ENCODE data around the gene IRF2BPL. TPM values are rescaled to one million over a fixed set of nuclear protein-coding genes. Genes with fewer than 3 reads are reported as not detected.

IRF2BPL gene
- total RNA-seq, 6 experiments from 2014 or later, result 11.7 to 18.1 (median 13.7) TPM

DNA sequence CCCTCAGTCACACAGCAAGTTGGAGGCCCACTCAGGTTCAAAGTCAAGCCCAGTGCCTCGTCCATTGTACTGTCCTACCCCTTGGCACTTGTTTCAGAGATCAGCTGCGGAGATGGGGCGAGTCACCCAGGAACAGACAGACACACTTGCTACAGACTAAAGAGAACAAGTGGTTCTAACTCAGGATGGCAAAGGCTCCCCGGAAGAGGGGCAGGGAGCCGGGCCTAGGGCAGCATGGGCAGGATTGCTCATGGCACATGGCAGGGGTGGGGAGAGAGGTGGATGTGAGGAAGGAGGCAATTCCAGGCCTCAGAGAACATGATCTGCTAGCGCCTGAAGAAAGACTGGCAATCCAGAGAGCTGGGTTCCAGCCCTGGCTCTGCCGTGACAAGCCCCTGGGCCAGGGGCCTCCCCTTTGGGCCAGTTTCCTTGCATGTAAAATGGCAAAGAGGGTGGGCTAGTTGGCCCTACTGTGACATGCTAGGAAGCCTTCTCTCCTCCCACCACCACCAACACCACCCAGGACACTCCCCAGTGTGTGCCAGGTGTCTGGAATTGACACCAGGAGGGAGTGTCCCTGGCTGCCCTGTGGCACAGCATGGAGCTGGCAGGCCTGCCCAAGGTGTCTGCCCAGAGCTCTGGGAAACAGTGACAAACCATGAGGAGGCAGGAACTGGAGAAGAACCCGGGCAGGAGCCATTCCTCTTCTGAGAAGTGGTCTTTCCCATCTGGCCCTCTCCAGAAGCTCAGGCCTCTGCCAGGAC is 24.0 kb upstream of the IRF2BPL start:
- WGBS (ENCODE audit: insufficient coverage, low coverage, low lambda C conversion rate, missing lambda C conversion rate), result 82% methylated on average over 4 of the region's 8 CpGs
- peaks cover 0 to 6% (median 0%) of the 10 kb centered on the region in 4 donors for H3K9me3 ChIP-seq
- peak overlapping the region; percentile 2 to 40 (median 5) for H3K27ac ChIP-seq
- no peaks in the 10 kb centered on the region for H3K27me3 ChIP-seq
- DNase-seq (peak; percentile 62 to 80 (median 73)), ATAC-seq (peak; percentile 70 to 74 (median 72))
- intact Hi-C loops (cut with DNase I), result no loop called here
- no peaks in the 10 kb centered on the region for H3K36me3 ChIP-seq
- peaks cover 0 to 30% (median 9%) of the 10 kb centered on the region in 4 donors for H3K4me1 ChIP-seq
- no peak overlapping the region for H3K4me3 ChIP-seq
- no peak for TF ChIP-seq POLR2A (IDR thresholded peaks at IDR 0.05)
- TF ChIP-seq, protein P1, sequence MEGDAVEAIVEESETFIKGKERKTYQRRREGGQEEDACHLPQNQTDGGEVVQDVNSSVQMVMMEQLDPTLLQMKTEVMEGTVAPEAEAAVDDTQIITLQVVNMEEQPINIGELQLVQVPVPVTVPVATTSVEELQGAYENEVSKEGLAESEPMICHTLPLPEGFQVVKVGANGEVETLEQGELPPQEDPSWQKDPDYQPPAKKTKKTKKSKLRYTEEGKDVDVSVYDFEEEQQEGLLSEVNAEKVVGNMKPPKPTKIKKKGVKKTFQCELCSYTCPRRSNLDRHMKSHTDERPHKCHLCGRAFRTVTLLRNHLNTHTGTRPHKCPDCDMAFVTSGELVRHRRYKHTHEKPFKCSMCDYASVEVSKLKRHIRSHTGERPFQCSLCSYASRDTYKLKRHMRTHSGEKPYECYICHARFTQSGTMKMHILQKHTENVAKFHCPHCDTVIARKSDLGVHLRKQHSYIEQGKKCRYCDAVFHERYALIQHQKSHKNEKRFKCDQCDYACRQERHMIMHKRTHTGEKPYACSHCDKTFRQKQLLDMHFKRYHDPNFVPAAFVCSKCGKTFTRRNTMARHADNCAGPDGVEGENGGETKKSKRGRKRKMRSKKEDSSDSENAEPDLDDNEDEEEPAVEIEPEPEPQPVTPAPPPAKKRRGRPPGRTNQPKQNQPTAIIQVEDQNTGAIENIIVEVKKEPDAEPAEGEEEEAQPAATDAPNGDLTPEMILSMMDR (IDR thresholded peaks at IDR 0.05), result no peak

GRCh38 chr14:77051116-77051515 is 22.6 kb upstream of the IRF2BPL start:
- WGBS (ENCODE audit: insufficient coverage, low coverage, low lambda C conversion rate, missing lambda C conversion rate), result no CpG with 5 or more reads among the region's 11 CpGs
- DNase-seq (peak; percentile 86 to 91 (median 90)), ATAC-seq (peak; percentile 85 to 95 (median 93))
- H3K27me3 ChIP-seq, result no peaks in the 10 kb centered on the region
- H3K36me3 ChIP-seq, result no peaks in the 10 kb centered on the region
- peak overlapping the region; percentile 14 to 80 (median 58) for H3K27ac ChIP-seq
- TF ChIP-seq, protein P1 (IDR thresholded peaks at IDR 0.05), result no peak
- peak; percentile 22 for TF ChIP-seq POLR2A (IDR thresholded peaks at IDR 0.05)
- H3K4me1 ChIP-seq, result peaks cover 0 to 39% (median 11%) of the 10 kb centered on the region in 4 donors
- H3K4me3 ChIP-seq, result no peak overlapping the region
- peaks cover 0 to 4% (median 0%) of the 10 kb centered on the region in 4 donors for H3K9me3 ChIP-seq
- intact Hi-C loops (cut with DNase I), result no loop called here

DNA sequence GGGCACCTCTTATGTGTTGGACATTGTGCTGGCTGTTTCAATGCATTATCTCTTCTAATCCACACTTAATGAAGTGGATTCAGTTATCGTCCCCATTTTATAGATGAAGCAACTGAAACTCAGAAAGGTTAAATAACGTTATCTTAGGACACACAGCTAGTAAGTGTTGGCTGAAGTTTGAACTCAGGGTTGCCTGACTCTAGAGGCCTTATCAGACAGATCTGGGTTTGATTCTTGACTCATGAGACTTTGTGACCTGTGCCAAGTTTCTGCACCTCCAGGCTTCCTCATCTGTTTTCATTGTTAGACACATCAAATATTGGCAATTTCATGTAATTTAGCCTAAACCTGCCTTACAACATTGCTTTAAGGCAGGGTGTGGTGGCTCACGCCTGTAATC is 18.2 kb upstream of the IRF2BPL start:
- no peaks in the 10 kb centered on the region for H3K9me3 ChIP-seq
- 30% methylated on average over 2 of the region's 3 CpGs for WGBS (ENCODE audit: insufficient coverage, low coverage, low lambda C conversion rate, missing lambda C conversion rate)
- H3K4me3 ChIP-seq, result no peak overlapping the region
- intact Hi-C loops (cut with DNase I), result no loop called here
- H3K27me3 ChIP-seq, result no peaks in the 10 kb centered on the region
- DNase-seq, result no peak
- H3K36me3 ChIP-seq, result no peaks in the 10 kb centered on the region
- H3K4me1 ChIP-seq, result peaks cover 0 to 66% (median 38%) of the 10 kb centered on the region in 4 donors
- no peak for ATAC-seq
- H3K27ac ChIP-seq, result no peak overlapping the region
- TF ChIP-seq, protein P1 (IDR thresholded peaks at IDR 0.05), result no peak
- TF ChIP-seq POLR2A (IDR thresholded peaks at IDR 0.05), result no peak

DNA sequence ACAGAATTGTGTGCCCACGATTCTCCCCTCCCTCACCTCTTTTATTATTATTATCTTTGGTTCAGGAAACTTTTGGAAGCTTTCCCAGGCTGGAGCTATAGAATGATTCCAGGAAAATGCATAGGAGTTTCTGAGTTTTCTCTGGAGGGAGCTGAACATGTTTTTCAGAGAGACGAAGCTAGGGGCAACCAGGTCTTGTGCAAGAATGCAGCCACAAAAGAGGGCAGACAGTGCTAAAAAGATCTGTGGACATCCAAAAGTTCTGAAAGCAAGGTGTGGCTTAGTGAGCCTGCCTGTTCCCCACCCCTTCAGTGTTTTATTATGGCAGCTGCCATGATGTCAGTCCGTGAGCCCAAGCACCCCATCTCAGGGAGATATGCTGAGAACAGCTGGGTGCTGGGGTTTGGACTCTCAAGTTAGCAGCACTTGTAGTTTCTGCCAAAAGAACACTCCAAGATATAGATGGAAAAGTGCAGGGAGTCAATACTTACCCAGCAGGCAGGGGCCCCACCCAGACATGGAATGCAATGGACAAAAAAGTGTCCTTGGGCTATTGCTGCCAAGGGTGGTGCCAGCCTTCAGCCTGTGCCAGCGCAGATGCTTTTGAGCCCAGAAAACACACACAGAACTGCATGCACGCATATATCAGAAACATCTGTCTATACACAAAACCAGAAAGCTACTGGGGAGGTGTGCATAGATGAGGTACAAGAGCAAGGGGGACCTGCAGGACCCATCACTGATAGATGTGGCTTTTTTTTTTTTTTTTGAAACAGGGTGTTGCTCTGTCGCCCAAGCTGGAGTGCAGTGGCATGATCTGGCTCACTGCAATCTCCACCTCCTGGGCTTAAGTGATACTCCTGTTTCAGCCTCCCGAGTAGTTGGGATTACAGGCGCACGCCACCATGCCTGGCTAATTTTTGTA is 17.0 kb upstream of the IRF2BPL start:
- peak in 2 of 4 donors; percentile 5 to 11 for ATAC-seq
- intact Hi-C loops (cut with DNase I), result no loop called here
- H3K27ac ChIP-seq, result peak overlapping the region; percentile 91 to 98 (median 93)
- TF ChIP-seq, protein P1 (IDR thresholded peaks at IDR 0.05), result no peak
- no peak for TF ChIP-seq POLR2A (IDR thresholded peaks at IDR 0.05)
- DNase-seq, result peak in 1 of 3 donors; percentile 55
- H3K36me3 ChIP-seq, result no peaks in the 10 kb centered on the region
- WGBS (ENCODE audit: insufficient coverage, low coverage, low lambda C conversion rate, missing lambda C conversion rate), result 39% methylated on average over 8 of the region's 9 CpGs
- no peak overlapping the region for H3K4me3 ChIP-seq
- H3K4me1 ChIP-seq, result peaks cover 2 to 68% (median 44%) of the 10 kb centered on the region in 4 donors
- no peaks in the 10 kb centered on the region for H3K9me3 ChIP-seq
- no peaks in the 10 kb centered on the region for H3K27me3 ChIP-seq
